Coronary artery (tissue), 2 donors: Measurements from ENCODE around the gene MGARP.

ENCODE experiments used
- DNase-seq: peaks from one replicate; pipeline ENCODE4 v3.0.0-alpha.2; 2017; ENCODE audit warnings: low spot score
- H3K27ac ChIP-seq, 2 donors: fragments of 200-600 bp; sonication (generic); one replicate each; pipeline ENCODE4 v1.5.1; 2016 to 2019
- H3K4me3 ChIP-seq: fragments of 200-600 bp; sonication (generic); 2 replicates; pipeline ENCODE4 v1.5.1; 2016; ENCODE audit warnings: mild to moderate bottlenecking, moderate library complexity
- CTCF ChIP-seq: fragments of 200-600 bp; sonication (generic); IDR thresholded peaks from one replicate; pipeline ENCODE4 v1.5.1; 2019; ENCODE audit warnings: antibody characterized with exemption

Gene MGARP

GRCh38 chr4:139253713-139254112 is 26.3 kb downstream of the MGARP start:
- no peak for TF ChIP-seq CTCF
- H3K27ac ChIP-seq, result no peak overlapping the region
- no peak overlapping the region for H3K4me3 ChIP-seq
- no peak for DNase-seq

- TF ChIP-seq CTCF, result no peak
- H3K4me3 ChIP-seq, result no peak overlapping the region
These were observed 27.0 kb downstream of the MGARP start for GRCh38 chr4:139253046-139253445.

GRCh38 chr4:139247700-139248238 is 32.3 kb downstream of the MGARP start:
- Histone ChIP-seq H3K27ac (no peak overlapping the region), H3K4me3 (no peak overlapping the region)
- DNase-seq, result no peak
- TF ChIP-seq CTCF, result no peak

More at GRCh38 chr4:139253046-139253445, 27.0 kb downstream of the MGARP start:
- DNase-seq, result no peak
- H3K27ac ChIP-seq, result no peak overlapping the region

DNA sequence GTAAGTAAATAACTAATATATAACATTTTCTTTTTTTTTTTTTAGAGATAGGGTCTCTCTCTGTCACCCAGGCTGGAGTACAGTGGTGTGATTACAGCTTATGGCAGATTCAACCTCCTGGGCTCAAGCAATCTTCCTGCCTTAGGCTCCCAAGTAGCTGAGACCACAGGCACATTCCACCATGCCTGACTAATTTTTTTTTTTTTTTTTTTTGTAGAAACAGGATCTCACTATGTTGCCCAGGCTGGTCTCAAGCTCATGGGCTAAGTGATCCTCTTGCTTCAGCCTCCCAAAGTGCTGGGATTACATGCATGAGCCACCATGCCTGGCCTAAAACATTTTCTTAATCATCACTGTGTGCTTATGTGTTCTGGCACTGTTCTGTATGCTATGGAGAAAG is 32.8 kb downstream of the MGARP start:
- no peak overlapping the region for H3K27ac ChIP-seq
- H3K4me3 ChIP-seq, result no peak overlapping the region
- TF ChIP-seq CTCF, result no peak
- no peak for DNase-seq

DNA sequence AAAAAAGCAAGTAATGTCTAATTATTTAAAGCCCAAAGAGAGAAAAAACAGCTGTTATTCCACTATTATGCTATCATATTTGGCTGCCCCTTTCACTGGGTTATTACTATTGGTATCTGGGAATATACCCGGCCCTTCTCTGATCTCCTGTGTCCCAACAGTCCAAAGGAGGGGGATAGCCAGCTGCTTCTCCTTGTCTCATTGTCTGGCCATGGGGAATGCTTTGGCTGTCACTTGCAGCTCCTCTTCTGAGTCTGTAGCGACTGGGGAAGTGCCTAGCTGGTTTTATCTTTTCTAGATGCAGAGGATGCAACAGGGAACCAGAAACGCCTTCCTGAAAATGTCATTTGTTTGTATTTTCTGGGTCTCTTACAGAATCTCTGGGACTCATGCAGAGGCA is 33.9 kb downstream of the MGARP start:
- Histone ChIP-seq H3K27ac (peak overlapping the region in 1 of 2 donors; percentile 38), H3K4me3 (no peak overlapping the region)
- DNase-seq, result no peak
- TF ChIP-seq CTCF, result no peak

DNA sequence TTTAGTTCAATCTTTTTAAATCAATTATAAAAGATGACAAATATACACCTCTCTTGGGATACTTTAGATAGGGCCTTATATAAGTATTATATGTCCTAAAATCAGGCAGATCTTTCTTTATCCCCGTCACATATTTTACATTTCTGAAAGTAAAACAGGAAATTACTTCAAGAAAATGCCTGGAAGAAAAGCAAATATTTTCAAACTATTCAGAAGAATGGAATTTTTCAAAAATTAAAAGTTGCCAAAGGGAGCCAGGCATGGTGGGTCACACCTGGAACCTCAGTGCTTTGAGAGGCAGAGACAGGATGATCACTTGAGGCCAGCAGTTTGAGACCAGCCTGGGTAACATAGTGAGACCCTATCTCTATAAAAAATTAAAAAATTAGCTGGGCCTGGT is 34.4 kb downstream of the MGARP start:
- TF ChIP-seq CTCF, result no peak
- H3K4me3 ChIP-seq, result no peak overlapping the region
- H3K27ac ChIP-seq, result peak overlapping the region in 1 of 2 donors; percentile 38
- no peak for DNase-seq

- no peak for DNase-seq
- no peak for TF ChIP-seq CTCF
- H3K27ac ChIP-seq, result peak overlapping the region; percentile 49 to 71
- H3K4me3 ChIP-seq, result no peak overlapping the region
These were observed 36.3 kb downstream of the MGARP start for GRCh38 chr4:139243448-139244365.
